GM15510 (cell line): ENCODE results near the gene ITGB4.

ENCODE experiments used
- POLR2A ChIP-seq: IDR thresholded peaks from 3 replicates; pipeline ENCODE4 v1.6.1; 2011; ENCODE audit warnings: borderline replicate concordance; ENCODE audit not compliant: insufficient read length; ENCODE audit errors: extremely low read depth

Gene ITGB4

DNA sequence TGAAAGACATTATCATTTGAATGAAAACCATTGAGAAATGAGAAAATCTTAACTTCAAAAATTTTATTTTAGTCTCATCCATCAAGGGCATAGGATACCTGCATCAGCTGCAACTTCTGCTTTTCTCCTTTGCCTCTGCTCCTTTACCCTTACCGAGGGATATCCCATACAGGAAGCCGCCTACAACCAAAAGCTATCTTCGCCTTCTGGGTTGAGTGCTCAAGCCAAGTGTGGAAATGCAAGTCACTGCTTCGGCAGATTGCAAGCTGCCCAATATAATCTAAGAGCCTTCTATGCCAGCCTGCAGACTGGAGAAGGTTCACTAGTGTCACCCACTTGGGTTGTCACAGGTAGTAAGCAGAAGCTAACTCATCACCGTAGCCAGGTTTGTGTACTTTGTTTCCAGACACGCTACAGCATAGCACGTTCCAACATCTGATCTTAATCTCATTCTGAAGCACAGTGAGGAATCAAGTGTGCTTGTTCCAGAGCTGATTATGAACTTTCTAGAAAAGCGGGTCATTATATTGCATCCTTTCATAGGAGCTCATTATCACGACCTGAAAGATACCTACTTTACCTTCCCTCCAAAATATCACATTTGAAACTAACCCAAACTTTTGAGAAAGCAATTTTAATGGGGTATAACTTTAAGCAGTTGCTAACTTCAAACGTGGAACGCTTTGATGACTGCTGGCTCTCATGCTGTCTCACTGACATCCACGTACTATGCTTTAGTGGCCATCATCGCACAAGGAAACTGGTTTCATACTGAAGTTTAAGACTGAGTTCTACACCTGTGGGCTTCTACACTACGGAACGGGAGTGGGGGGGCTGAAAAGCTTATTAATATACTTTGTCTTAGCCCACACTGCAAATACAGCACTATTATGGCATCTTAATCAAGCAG is 55.4 kb downstream of the ITGB4 start:
- TF ChIP-seq POLR2A: peak; percentile 31

DNA sequence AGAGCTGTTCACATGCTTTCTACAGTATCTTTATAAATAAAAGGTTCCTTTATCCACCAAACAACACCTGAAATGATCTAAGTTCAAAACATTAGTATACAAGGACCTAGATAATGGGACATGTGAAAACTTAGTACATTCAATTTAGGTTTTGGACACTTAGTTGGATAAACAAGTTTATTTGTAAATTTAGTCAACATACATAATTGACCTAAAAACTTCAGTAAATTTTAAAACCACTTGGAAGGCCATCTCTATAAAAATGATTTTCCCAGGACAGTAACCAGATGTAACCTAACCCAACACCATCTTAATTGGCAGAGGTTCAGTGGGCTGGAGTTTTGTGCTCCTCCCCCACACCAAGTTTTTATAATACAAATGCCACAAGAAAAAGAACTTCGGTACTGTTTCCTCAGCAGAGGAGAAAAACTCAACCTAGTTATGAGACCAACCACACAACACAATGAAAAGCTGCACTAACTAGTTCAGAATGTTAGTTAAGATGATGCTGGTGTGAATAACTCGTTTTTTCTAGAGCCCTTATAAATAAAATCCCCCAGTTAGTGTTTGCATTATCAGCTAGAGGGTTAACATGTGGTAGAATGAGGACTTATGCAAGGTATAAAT is 56.1 kb downstream of the ITGB4 start:
- TF ChIP-seq POLR2A: no peak

DNA sequence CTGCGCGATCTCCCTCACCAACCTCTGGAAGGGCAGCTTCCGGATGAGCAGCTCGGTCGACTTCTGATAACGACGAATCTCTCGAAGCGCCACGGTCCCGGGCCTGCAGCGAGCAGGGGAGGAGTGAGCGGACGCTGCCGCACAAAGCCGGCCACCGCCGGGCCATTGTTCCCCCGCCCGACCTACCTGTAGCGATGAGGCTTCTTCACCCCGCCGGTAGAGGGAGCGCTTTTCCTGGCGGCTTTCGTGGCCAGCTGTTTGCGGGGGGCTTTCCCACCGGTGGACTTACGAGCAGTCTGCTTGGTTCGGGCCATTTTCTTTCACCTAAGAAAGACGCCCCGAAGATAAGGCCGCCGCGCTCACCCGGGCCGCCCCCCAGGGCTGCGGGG is 57.6 kb downstream of the ITGB4 start:
- TF ChIP-seq POLR2A: no peak

DNA sequence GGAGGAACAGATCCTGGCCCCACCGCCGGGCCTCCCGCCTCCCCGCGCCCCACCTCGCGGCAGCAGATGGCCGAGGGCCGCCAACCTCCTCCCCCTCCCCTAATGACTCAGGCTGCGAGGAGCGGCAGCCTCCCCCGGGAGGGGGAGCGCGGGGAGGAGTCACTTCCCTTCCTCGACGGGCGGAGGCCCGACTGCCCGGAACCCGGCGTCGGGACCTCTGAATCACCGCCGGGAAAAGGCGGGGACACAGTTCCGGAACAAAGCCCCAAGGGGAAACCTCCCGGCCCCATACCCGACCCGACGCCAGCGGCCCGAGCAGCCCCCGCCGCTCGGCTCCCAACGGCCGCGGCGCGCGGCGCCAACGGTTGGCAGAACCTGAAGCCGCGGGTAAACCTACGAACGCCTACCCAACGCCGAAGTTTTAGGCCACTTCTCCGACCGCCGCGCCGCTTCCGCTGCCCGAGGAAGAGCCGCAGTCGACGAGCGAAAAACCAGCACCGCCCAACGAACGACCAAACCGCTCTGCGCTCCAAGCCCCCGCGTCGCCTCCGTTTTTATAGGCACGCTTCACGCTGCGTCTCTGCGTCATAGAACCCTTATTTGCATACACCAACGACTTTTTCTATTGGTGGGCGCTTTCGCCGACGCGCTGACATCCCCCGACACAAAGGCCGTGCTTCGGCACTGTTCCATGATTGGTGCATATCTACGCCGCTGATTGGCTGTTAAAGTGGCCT is 58.2 kb downstream of the ITGB4 start:
- TF ChIP-seq POLR2A: peak; percentile 100

DNA sequence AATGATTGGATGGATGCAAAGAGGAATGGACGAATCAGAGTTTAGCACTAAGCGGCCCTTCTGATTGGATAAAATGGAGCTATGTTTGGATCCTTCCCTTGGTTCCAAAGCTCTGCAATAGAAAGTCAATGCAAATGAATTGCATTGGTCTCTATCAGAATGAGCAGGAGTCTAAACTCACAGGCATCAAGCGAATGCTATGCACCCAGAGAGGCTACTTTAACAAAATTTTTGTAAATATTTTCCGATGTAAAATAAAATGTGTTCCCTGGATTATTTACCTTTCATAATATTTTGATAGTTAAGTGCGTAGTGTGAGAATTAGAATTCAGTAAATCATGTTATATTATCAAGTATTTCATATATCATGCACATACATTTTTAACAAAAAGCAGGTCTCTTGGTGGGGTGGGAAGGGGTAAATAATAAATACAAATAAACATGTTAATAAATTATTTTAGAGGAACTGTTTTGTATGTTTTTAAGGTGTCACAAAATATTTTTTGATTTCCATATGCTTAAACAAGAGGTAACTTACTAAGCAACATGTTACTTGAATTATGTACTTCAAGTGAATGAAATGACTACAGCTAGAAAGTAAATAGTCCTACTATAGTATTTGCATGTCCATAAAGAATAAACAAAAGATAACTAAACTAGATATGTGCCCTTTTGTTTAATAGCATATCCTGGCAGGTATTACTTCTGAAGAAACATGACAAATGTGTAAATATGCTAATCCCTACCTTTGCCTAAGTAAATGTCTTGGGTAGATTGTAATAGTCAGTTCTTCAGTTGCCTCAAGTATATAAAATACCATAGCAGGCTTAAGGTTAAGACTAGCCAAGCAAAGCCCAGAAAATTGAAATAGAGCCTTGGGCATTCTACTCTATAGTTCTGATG is 59.0 kb downstream of the ITGB4 start:
- TF ChIP-seq POLR2A: no peak

DNA sequence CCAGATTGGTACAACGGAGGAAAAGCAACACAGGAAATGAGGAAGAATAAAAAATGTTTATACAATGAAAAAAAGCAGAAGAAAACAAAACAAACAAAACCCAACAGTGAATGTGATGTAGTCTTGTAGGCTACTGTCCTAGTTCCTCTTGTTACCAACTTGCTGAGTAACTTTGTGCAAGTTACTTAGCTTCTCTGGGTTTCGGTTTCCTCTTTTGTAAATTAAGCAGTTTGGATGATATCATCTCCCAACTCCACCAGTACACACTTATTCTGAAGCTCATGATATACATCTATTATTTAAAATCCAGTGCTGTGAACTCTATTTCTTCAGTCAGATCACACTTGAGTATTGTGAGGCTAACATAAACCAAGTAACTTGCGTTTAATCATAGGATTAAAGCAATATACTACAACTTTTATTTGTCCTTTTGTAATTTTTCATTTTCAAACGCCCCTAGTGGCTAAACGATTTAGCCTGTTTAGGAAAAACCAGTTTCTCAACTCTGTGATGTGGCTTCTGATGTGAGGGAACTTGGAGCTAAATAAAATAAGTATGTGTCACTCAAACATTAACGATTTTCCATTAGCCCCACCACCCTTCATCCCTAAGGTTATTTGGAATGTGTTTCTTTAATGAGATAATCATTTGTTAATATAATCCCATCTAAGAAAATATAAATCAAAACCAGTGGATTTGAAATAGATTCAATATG is 62.0 kb downstream of the ITGB4 start:
- no peak for TF ChIP-seq POLR2A

DNA sequence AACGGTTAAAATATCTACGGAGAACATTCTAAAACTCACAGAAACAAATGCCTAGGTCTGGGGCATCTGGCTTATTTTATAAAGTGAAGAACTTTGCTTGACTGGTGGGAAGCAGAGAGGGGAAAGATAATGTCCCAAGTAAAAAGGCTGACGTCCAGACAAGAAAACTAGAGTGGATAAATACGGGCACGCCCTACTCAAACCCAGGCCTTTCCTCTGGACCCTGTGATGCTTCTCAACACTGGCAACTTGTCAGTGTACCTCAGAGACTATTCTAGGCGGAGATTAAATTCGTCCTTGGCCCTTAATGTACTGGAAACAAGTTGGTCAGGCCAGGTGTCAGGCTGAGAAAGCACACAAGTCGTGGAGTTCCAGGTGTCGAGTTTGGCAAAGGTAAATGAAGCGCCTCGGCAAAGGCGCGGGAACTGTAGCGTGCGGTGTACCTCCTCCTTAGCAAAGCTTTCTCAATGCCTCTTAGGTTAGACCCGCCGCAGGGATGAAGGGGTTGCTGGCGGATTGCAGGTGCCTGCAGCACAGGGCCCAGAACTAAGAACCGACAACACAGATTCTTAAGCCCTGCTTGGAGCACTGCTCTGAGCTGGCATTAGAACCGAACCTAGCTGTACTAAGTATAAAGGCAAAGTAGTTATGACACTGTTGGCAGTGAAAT is 62.7 kb downstream of the ITGB4 start:
- TF ChIP-seq POLR2A: no peak

DNA sequence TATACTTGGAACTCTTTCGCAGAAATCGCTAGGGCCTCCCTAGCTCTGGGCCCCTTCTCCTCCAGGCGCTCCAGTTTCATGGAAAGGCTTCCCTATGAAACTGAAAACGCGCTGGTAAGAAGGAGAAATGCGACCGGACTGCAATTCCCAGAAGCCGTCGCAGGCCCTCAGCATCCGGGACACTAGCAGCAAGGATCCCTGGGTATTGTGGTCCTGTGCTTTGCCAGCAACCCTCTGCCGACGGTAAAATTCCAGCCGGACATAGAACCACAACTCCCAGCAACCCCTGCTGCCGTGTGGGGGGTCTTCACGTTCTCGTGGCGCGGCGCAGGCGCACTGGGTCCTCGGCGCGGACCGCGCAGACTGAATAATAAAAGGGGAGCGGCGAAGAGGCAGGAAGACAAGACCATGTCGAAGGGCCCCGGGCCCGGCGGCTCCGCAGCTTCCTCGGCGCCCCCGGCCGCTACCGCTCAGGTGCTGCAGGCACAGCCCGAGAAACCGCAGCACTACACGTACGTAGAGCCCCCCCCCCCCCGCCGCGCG is 63.3 kb downstream of the ITGB4 start, which contains the start of gene UNK:
TSS of gene UNK (plus strand) at position 334 of the 543 bp plus-strand sequence. CDS start at position 409, 75 bp downstream.
- no peak for TF ChIP-seq POLR2A

DNA sequence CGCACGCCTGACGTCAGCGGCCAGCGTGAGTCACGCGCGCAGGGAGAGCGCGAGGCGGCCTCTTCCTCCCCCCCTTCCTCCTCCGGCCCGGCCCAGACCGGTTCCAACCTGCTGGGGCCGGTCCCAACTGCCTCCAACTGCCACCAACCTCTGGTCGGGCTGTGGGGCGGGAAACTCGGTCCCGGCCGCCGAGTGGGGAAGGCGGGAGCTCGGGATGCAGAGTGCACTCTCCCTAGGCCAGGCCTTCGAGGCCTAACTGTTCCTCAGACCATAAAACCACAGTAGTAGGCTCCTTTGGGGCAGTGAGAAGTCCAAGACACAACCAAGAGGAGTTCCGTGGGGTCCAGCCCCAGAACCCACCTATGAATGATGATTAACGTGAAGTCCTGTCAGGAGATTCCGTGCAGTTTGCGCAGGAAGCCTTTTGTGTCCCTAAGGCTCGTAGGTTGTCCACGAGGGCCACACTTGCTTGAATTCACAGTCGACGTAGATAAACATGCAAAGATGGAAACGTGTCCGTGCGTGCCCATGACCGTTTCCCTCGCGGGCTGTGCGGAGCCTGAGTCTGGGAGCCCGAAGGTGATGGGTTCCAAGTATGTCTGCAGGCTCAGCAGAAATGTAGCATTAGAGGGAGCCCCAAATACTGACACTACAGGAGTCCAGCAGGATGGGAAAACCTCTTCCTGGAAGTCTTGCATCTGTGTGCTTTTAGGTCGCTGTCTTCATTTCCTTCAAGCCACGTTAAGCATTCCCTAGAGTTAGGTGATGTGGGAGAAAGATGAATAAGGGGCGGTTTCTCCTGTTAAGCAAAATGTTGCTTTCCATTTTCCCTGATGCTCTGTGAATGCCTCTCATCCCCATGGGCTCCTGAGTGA is 64.0 kb downstream of the ITGB4 start:
- peak; percentile 86 for TF ChIP-seq POLR2A

DNA sequence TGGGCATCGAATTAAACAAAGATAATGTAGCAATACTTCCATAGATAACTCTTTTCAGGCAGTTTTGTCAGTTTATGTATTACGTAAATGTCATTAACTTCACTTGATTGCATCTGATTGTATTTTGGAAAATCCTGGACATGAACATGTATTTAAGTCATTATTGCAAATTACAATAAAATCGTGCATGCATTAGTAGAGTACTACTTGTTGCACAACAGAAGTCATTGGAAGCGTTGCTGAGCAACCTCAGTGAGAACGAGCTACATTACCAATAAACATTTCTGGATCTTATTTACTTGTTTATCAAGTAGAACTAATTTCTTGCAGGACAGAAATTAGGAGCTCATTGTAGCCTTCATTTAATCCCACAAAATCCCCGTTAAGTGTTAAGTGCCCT is 70.0 kb downstream of the ITGB4 start:
- TF ChIP-seq POLR2A: no peak

DNA sequence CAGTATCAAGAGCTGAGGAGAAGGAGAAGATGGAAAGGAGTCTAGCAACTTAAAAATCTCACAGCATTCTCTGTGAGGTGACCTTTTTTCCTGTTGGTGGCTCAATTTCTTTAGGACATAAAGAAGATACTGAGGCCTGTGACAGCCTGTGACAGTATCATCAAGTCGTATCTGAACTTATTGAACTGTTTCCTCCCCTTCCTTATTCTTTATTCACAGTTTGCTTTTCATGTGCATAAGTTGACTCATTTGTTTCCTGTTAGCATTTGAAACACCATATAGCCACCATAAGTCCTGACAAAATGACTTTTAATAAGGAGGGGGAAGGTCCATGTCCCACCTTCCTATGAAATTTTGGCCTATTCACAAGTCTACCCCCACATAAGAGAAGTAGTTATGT is 72.2 kb downstream of the ITGB4 start:
- TF ChIP-seq POLR2A: no peak
